Activated gamma-delta T cell treated with anti-CD3 and anti-CD28 coated beads, Interleukin-2, amount 50 U/mL, for 16 hours (primary cell): ENCODE measurements around the gene C12orf50.
"Not testable (repeated sequence)": the region's sequence is repeated elsewhere in the genome, so short reads cannot be mapped to it uniquely, and the experiment has no call there.

Experiments used
- DNase-seq: peaks from one replicate; pipeline ENCODE4 v3.0.0-alpha.2; 2020; ENCODE audit warnings: low read depth

The C12orf50 gene

DNA sequence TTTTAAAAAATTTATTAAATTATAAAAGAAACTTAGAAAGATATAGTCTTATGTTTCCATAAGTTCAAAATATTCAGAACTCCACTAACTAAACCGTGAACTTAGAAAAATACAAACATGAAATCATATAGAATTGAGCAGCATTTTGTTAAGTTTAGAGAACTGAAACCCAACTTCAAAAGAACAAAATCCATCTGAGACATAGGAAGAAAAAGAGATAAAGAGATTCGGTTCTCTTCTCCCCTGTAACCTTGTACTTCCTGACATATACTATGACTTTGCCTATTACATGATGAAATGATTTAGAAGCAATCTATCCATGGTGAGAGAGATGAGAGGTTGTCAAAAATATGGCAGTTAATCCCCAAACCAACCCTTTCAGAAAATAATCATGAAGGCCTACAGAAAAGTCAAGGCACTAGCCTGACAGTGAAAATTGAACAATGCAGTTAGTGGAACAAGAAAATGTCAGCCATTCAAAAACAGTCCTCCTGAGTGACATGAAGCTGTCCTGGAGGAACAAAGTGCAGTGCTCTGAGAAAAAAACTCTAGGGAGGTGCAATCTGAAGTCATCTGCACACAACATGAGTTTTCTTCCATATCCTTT lies 44.0 kb downstream of the C12orf50 start:
- no peak for DNase-seq

DNA sequence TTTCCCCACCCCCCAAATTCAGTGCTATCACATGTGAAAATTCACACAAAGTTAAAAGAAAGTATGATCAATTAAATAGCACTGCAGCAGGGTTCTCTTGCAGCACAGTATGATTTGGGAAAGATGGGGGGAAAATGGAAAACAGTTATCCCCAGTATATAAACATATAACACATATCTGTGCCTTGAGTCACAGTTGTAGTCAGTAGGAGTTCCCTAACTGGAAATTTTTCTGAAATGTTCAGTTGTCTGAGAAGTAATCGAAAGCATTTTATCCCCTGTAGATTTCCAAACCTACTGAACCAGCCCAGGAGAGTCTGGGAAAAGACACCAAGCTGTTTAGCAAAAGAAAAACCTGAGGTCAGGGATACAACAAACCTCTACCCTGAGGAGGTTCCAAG lies 47.0 kb downstream of the C12orf50 start:
- DNase-seq, result no peak

DNA sequence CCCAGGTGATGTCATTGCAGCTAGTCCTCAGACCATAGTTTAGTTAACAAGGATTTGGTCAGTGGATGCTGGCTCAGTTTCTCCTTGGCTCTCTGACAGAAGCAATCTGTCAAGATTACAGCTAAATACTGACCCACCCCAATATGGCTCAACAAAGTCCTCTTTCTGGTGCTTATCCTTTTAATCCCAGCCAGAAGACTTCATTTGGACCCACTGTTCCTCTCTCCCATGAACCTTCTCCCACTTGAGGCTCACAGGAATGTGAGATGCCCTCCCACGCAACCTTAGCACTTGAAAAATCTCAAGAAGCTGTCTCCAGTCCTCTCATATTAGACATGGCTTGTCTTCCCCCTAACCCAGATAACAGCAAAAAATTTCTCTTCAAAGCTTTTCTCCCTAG lies 47.7 kb downstream of the C12orf50 start:
- DNase-seq, result no peak

DNA sequence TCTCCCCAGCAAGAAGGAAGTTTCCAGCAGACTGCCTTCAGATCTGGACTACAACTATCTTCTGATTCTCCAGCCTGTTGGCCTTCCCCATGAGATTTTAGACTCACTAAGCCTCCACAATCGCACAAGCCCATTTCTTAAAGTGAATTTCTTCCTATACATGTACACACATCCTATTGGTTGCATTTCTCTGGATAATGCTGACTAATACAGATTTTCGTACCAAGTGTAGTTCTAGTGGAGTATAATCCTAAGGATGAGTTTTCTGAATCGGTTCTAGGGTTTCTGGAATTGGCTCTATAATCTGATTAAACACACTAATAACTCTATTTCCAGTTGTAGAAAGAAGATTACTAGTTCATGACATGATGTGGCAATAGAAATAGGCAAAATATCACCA lies 53.3 kb downstream of the C12orf50 start:
- no peak for DNase-seq

DNA sequence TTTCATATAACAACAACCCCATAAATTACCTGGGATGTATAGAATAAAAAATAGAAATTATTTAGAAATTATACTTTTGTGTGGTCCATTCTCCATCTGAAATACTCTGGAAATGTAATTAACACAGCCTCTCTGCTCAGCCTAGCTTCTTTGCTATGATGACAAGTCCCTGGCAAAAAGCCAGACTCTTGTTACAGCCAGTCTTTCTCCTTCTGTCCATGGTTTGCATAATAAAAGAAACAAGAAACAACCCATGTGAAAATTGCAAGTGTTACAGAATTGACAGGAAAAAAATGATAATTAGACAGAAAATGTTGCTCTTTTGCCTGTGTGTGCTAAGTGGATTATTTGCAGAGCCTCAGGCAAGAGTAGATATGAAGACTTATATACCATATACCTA lies 61.3 kb downstream of the C12orf50 start:
- DNase-seq, result no peak

DNA sequence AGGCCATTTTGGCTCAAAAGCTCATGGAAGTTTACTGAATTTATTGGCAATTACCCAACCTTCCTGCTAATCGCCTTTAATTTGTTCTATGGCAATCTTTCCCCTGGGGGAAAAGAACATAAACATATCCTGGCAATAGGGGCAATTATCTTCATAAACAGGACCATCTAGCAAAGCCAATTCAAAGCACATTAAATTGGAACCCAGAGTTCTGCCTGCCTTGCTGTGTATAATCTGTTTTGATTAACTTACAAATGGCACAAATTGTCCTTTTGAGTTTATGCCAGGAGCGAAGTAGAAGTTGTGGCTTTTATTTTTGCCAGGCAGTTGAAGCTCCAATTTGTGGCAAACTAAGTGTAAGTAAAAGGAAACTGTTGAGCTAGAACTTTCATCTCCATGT lies 68.6 kb downstream of the C12orf50 start:
- DNase-seq, result no peak

DNA sequence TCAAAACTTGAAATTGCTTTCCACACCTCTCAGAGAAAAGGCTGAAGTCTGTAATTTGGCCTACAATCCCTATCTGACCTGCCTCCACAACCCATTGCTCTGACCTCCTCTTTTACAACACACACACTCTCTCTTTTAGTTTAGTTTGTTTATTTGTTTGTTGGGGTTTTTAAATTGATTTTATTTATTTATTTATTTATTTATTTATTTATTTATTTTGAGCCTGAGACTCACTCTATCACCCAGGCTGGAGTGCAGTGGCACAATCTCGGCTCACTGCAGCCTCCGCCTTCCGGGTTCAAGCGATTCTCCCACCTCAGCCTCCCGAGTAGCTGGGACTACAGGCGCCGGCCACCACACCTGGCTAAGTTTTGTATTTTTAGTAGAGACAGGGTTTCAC lies 75.2 kb downstream of the C12orf50 start:
- not testable (repeated sequence) for DNase-seq

DNA sequence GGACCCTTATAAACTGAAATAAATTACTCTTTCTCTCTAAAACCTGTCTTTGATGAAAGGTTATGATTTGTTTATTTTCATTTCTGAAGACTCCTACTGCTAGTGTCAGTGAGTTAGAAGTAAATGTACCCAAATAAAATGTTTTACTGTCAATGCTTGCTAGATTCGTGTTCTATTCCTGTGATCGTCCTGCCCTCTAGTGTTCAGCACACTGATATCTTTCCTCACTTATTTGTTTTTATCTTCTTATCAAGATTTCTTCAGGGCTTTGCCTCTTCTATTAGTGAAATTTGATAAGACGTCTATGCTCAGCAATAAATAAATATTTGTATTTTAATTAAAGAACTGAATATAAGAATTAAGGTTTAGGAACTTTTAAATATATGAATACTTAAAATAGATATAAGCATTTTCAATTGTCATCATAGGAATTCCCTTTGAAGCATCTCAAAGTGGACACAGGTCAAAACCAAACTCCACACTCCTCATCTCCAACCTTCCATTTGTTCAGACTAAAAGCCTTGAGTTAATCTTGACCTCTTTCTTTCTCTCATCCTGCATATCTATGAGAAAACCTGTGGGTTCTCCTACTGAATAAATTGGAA lies 75.8 kb downstream of the C12orf50 start:
- no peak for DNase-seq

DNA sequence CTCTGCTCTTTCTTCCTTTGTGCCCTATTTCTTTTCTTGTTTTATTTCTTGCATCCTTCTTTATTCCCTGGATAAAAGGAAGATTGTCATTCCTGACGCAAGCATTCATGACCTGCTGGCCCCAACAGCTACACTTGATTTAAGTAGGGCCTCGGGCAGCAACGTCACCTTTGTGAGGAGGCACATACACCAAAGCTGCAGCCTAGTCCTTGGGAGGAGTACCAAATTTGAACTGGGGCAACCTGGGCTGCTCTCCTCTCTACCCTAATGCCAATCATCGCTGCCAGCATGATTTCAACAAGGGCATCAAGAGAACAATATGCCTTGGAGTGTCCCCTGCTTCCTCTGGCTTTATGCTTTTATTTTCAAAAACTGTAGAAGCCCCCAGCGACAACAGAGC lies 76.4 kb downstream of the C12orf50 start:
- DNase-seq, result no peak

DNA sequence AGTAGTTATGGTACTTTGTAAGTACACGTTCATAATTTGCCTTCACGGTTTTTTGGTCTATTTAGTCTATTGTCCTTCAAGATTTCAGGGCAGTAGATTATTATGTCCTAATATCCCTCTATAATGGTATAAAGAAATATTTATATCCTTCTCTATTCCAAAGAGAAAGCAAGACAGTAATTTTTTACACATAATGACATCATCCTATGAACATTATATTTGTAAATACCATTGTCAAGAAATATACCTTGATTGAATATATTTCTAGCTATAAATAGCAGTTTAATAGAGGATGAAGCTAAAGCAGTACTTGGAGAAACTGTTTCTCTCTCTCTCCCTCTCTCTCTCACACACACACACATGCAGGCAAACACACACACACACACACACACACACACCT lies 77.0 kb downstream of the C12orf50 start:
- no peak for DNase-seq

DNA sequence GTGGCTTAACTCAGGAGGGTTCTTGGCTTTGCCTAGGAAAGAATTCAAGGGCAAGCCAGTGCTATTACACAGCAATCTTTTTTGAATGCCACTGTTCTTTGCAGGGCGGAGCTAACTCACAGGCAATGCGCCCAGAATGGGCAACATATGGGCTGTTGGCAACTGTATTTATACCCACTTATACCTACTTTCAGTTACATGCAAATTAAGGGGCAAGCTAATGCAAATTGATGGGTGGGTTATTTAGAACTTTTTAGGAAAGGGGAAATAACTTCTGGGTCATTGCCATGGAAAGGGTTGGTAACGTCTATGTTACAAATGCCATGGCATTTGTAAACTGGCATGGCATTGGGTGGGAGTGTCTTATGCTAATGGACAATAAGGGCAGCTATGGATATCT lies 85.4 kb downstream of the C12orf50 start:
- no peak for DNase-seq

DNA sequence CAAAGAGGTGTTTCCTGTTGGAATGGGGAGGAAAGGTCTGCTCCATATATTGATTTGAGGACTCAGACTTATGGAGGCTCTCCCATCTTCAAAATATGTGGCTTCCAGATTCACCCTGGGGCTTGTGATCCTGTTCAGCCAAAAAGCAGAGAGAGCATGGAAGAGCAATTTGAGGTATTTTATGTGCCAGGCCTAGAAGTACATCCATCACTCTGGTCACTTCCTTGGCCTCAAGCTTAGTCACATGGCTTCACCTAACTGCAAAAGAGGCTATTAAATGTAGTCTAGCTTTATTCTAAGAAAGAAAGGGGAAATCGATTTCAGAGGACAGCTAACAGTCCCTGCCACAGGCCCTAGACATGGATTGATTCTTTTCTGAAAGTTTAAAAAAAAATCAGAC lies 86.2 kb downstream of the C12orf50 start:
- no peak for DNase-seq

DNA sequence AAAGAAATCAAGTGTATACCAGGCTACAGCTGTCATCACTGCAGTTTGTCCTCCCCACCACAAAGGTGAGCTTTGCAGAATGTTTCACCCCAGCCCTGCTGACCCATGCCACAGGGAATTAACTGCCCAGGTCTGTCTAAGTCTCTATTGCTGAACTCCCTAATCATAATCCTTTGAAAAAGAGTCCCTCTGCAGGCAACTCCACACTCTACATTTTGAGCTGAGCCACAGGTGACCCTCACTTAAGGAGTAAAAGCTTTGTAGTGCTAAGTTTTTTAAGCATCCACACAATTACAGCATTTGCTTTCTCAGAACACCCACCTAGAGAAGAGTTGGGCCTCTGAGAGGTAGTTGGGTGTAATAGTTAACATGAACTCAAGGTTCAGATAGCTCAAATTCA lies 90.0 kb downstream of the C12orf50 start:
- DNase-seq, result no peak

DNA sequence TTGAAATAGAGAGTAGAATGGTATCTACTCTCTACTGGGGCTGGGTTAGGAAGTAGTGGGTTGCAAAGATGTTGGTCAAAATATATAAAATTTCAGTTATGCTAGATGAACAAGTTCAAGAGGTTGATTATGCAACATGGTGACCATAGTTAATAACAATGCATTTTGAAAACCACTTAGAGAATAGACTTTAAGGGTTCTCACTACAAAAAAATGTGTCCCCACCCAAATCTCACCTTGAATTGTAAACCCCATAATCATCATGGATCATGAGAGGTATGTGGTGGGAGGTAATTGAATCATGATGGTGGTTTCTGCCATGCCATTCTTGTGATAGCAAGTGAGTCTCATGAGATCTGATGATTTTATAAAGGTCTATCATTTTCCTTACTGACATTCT lies 94.0 kb downstream of the C12orf50 start:
- DNase-seq, result no peak

DNA sequence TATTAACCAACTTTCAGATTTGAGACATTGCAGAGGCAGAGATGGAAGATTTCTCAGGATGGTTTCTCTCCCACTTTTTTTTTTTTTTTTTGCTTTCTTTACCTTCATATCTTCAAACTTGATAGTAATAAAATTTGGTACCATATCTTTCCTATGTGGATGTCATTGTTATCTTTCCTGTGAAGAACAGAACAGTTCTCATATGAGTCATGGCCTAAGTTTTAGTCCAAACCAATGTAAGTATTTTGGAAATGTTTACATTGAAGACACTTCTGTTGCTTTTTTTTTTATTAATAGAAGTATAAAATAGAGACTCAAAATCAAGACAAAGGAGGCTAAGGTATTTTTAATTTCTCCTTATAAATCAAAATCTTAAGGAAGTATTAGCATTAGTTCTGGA lies 95.2 kb downstream of the C12orf50 start:
- no peak for DNase-seq

DNA sequence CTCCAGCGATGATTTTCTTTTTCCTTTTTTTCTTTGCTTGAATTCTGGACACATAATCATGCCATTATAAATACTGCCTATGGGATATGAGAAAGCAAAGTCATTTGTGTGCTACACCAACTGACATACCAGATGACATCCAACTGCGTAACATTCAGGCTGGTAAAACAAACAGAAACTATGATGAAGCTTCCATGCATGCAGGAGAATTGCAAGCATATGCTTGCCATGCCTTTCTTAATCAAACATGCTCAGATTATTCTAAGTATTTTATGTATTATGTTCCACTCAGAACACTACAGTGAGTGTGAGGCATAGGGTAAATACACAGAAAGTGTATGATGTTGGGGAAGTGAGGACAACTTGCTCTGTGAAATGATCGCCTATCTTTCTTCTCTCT lies 97.4 kb downstream of the C12orf50 start:
- no peak for DNase-seq

DNA sequence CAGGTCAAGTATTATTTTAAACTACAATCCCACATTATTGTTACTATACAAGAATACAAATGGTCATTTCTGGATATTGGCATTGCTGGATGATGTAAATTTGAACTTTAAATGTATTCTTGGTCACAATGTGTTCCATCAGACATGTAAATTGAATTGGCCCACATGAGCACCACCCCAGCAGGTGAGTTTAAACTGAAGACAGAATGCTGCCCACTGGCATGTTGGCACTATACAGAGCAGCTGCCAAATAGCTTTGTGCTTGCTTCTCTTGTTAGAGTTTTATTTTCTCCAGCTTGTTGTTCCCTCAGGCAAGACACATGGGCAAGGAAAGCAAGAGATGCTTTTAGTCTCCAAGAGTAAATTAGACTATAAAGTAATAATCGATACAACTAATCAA lies 98.6 kb downstream of the C12orf50 start:
- no peak for DNase-seq
